IMR-90 (cell line): Measurements from ENCODE around the gene GRAMD2B. TPM values are rescaled to one million over a fixed set of nuclear protein-coding genes. Genes with fewer than 3 reads are reported as not detected.

ENCODE experiments used
- ATAC-seq: fragments of 200-7000 bp; cut with Tn5 transposase; 2 replicates; pipeline ENCODE4 v1.9.1; 2020; ENCODE audit warnings: low read depth, mild to moderate bottlenecking, moderate library complexity
- BruUV-seq: library from RNA; stranded (reverse); fragments of 400-500 nt; replicated peaks from 2 replicates; lab custom pipeline; 2021; lab: Mats Ljungman, UMichigan
- CTCF ChIA-PET: fragments of 300-600 bp; formaldehyde crosslinking; extraction: SDS; loops from one replicate; lab custom pipeline; 2021; ENCODE audit warnings: antibody characterized with exemption; lab: Yijun Ruan, JAX
- POLR2A ChIA-PET: fragments of 300-600 bp; sonication (Branson Sonifier 250); formaldehyde crosslinking; loops from one replicate; lab custom pipeline; 2022; ENCODE audit warnings: antibody characterized with exemption; ENCODE audit not compliant: unreplicated experiment; lab: Charles Lee
- DNase-seq: peaks from one replicate; pipeline ENCODE4 v3.0.0; 2013
- H2AFZ ChIP-seq: replicated peaks from 2 replicates; pipeline ENCODE3; 2013; ENCODE audit warnings: low read length, mild to moderate bottlenecking; ENCODE audit not compliant: poor library complexity
- H2AK5ac ChIP-seq: 2 replicates; pipeline ENCODE4 v1.6.1; 2013; ENCODE audit warnings: low read depth, low read length, inconsistent platforms
- H2AK9ac ChIP-seq: replicated peaks from 2 replicates; pipeline ENCODE3; 2013; ENCODE audit warnings: mild to moderate bottlenecking, low read depth, low read length, moderate library complexity; ENCODE audit not compliant: poor library complexity
- H2BK120ac ChIP-seq: 2 replicates; pipeline ENCODE4 v1.6.1; 2013; ENCODE audit warnings: low read depth, low read length, inconsistent platforms
- H2BK15ac ChIP-seq: 3 replicates; pipeline ENCODE4 v1.6.1; 2013; ENCODE audit warnings: low read depth, low read length, inconsistent platforms
- H2BK20ac ChIP-seq: 2 replicates; pipeline ENCODE4 v1.6.1; 2013; ENCODE audit warnings: low read depth, mild to moderate bottlenecking, inconsistent platforms, low read length, moderate library complexity
- H2BK5ac ChIP-seq: 2 replicates; pipeline ENCODE4 v1.6.1; 2013; ENCODE audit warnings: mild to moderate bottlenecking, low read depth, low read length, inconsistent platforms; ENCODE audit not compliant: poor library complexity, severe bottlenecking
- H3K14ac ChIP-seq: replicated peaks from 2 replicates; pipeline ENCODE4 v1.6.1; 2013; ENCODE audit warnings: low read depth, low read length, inconsistent platforms
- H3K18ac ChIP-seq: 2 replicates; pipeline ENCODE4 v1.6.1; 2013; ENCODE audit warnings: low read depth, low read length, control low read depth
- H3K23ac ChIP-seq: 2 replicates; pipeline ENCODE4 v1.6.1; 2013; ENCODE audit warnings: low read depth, low read length, inconsistent platforms
- H3K27ac ChIP-seq: 2 replicates; pipeline ENCODE4 v1.5.1; 2013; ENCODE audit warnings: mild to moderate bottlenecking, control low read depth, low read length; ENCODE audit not compliant: insufficient read depth
- H3K27me3 ChIP-seq: 2 replicates; pipeline ENCODE4 v1.6.1; 2013; ENCODE audit warnings: low read length; ENCODE audit not compliant: control insufficient read depth, insufficient read depth
- H3K36me3 ChIP-seq: 2 replicates; pipeline ENCODE4 v1.6.1; 2013; ENCODE audit warnings: low read length, mixed read lengths; ENCODE audit not compliant: control insufficient read depth, insufficient read depth
- H3K4ac ChIP-seq: 2 replicates; pipeline ENCODE4 v1.6.1; 2013; ENCODE audit warnings: low read depth, low read length, inconsistent platforms
- H3K4me1 ChIP-seq: 2 replicates; pipeline ENCODE4 v1.6.1; 2013; ENCODE audit warnings: low read length, mixed read lengths; ENCODE audit not compliant: control insufficient read depth, insufficient read depth
- H3K4me2 ChIP-seq: 2 replicates; pipeline ENCODE4 v1.6.1; 2013; ENCODE audit warnings: low read depth, mild to moderate bottlenecking, control low read depth, low read length, moderate library complexity
- H3K4me3 ChIP-seq: 2 replicates; pipeline ENCODE4 v1.5.1; 2013; ENCODE audit warnings: low read depth, mild to moderate bottlenecking, control low read depth, low read length, moderate library complexity; ENCODE audit not compliant: insufficient read depth
- H3K56ac ChIP-seq: 2 replicates; pipeline ENCODE4 v1.6.1; 2013; ENCODE audit warnings: low read length, inconsistent platforms; ENCODE audit not compliant: insufficient read depth; ENCODE audit errors: extremely low read depth
- H3K79me1 ChIP-seq, 2 experiments: 2 replicates each; pipeline ENCODE4 v1.6.1; 2013; ENCODE audit warnings: low read length in 2 of 2, inconsistent platforms in 1 of 2, low read depth in 1 of 2
- H3K9ac ChIP-seq: 2 replicates; pipeline ENCODE4 v1.6.1; 2013; ENCODE audit warnings: low read depth, low read length, control low read depth
- H3K9me1 ChIP-seq: 2 replicates; pipeline ENCODE4 v1.6.1; 2013; ENCODE audit warnings: low read length, inconsistent platforms; ENCODE audit not compliant: insufficient read depth
- H3K9me3 ChIP-seq: 2 replicates; pipeline ENCODE4 v1.6.1; 2013; ENCODE audit warnings: low read length; ENCODE audit not compliant: control insufficient read depth, insufficient read depth
- H4K20me1 ChIP-seq: 2 replicates; pipeline ENCODE4 v1.6.1; 2013; ENCODE audit warnings: low read length, inconsistent platforms; ENCODE audit not compliant: insufficient read depth
- H4K5ac ChIP-seq: 2 replicates; pipeline ENCODE4 v1.6.1; 2013; ENCODE audit warnings: mild to moderate bottlenecking, low read depth, low read length, control low read depth
- H4K8ac ChIP-seq, 2 experiments: 2 replicates each; pipeline ENCODE4 v1.6.1; 2013; ENCODE audit warnings: low read depth in 2 of 2, low read length in 2 of 2, control low read depth in 1 of 2, inconsistent platforms in 1 of 2
- H4K91ac ChIP-seq: 2 replicates; pipeline ENCODE4 v1.6.1; 2013; ENCODE audit warnings: low read depth, low read length, inconsistent platforms; ENCODE audit not compliant: insufficient read depth
- CEBPB ChIP-seq: IDR thresholded peaks from 2 replicates; pipeline ENCODE4 v1.6.1; 2012; ENCODE audit warnings: low read depth, low read length, improper control_type of control experiment
- ELK1 ChIP-seq: fragments of 150-350 bp; IDR thresholded peaks from 2 replicates; pipeline ENCODE4 v1.6.1; 2016; ENCODE audit warnings: low read depth, mild to moderate bottlenecking, low read length, moderate library complexity, borderline replicate concordance
- NFE2L2 ChIP-seq: fragments of 150-350 bp; IDR thresholded peaks from 2 replicates; pipeline ENCODE4 v1.6.1; 2016; ENCODE audit warnings: low read depth, mild to moderate bottlenecking, low read length
- RAD21 ChIP-seq: IDR thresholded peaks from 2 replicates; pipeline ENCODE4 v1.6.1; 2012; ENCODE audit warnings: low read length, improper control_type of control experiment
- dilution Hi-C: fragments of 300-500 bp; cut with HindIII; formaldehyde crosslinking; loops from one replicate; pipeline ENCODE4 v1.14.3; 2018; ENCODE audit warnings: low sequenced_read_pairs; ENCODE audit not compliant: unreplicated experiment
- in situ Hi-C: fragments of 300-500 bp; cut with MboI; formaldehyde crosslinking; loops from 3 replicates; pipeline ENCODE4 v1.14.3; 2019; ENCODE audit warnings: low sequenced_read_pairs, inconsistent platforms, mixed read lengths
- intact Hi-C: fragments of 100-400 bp; cut with micrococcal nuclease; formaldehyde crosslinking; loops from 2 replicates; pipeline ENCODE4 v1.10.0; 2022
- polyA plus RNA-seq, 3 experiments: library from polyadenylated mRNA; depleted of rRNA; stranded (reverse); fragments of >200 nt; gene quantifications; 2 replicates each; pipeline ENCODE4 v1.2.3, GENCODE V29; 2012; ENCODE audit warnings: low replicate concordance in 1 of 3
- total RNA-seq: library from RNA; depleted of rRNA; stranded (reverse); fragments of >200 nt; gene quantifications from 2 replicates; pipeline ENCODE4 v1.2.3, GENCODE V29; 2012

Gene GRAMD2B
- total and polyA plus RNA-seq, 2 of the 4 experiments (the other 2 are of a cell fraction) = 13.9 to 20.3 TPM

GRCh38 chr5:126383246-126383645 is 40.0 kb upstream of the GRAMD2B start:
- intact Hi-C loops = no loop called here
- H2AK9ac ChIP-seq = no peak overlapping the region
- H3K4ac ChIP-seq = no peak overlapping the region; the same call in 1 of the 2 replicates
- no peaks in the 10 kb centered on the region for H3K27me3 ChIP-seq
- no peaks in the 10 kb centered on the region for H3K36me3 ChIP-seq
- H2BK15ac ChIP-seq = no peak overlapping the region
- H3K4me1 ChIP-seq = peaks cover 11% of the 10 kb centered on the region
- 0 out of 2 replicates have a peak overlapping the region, but pooled peaks have one; percentile 35 for H2BK20ac ChIP-seq
- ChIA-PET POLR2A (no interaction called here), CTCF (no interaction called here)
- DNase-seq = peak; percentile 76
- H2AFZ ChIP-seq = no peak overlapping the region
- H4K5ac ChIP-seq = no peak overlapping the region
- no peak overlapping the region for H3K18ac ChIP-seq
- no peak for TF ChIP-seq ELK1
- no peak for TF ChIP-seq RAD21
- TF ChIP-seq NFE2L2 = no peak
- TF ChIP-seq CEBPB = no peak
- H3K27ac ChIP-seq = no peak overlapping the region
- no peaks in the 10 kb centered on the region for H3K9me3 ChIP-seq
- peaks cover 0 to 6% of the 10 kb centered on the region in 2 experiments; a peak in 1 of 4 replicates for H3K79me1 ChIP-seq
- no peak overlapping the region for H2AK5ac ChIP-seq
- in situ Hi-C loops = no loop called here
- H3K9me1 ChIP-seq = peaks cover 10% of the 10 kb centered on the region
- peak overlapping the region; percentile 29 for H2BK5ac ChIP-seq
- no peak overlapping the region for H3K23ac ChIP-seq
- H3K14ac ChIP-seq = no peak overlapping the region
- no TSS peak for BruUV-seq
- H2BK120ac ChIP-seq = no peak overlapping the region; the same call in 1 of the 2 replicates
- no peak overlapping the region for H3K4me3 ChIP-seq
- H3K4me2 ChIP-seq = peak overlapping the region; percentile 66; the same call in 1 of the 2 replicates
- H4K91ac ChIP-seq = no peak overlapping the region
- H3K9ac ChIP-seq = no peak overlapping the region; the same call in 1 of the 2 replicates
- ATAC-seq = peak; percentile 64; the same call in 1 of the 2 replicates
- dilution Hi-C loops = no loop called here
- no peaks in the 10 kb centered on the region for H4K20me1 ChIP-seq
- no peak overlapping the region for H3K56ac ChIP-seq
- H4K8ac ChIP-seq = no peak overlapping the region
